Ramos (cell line): ENCODE measurements around the gene AOAH.
"Not testable (repeated sequence)": the region's sequence is repeated elsewhere in the genome, so short reads cannot be mapped to it uniquely, and the experiment has no call there.

Experiments used
- in situ Hi-C: fragments of 300-500 bp; cut with MboI; formaldehyde crosslinking; loops from one replicate; pipeline ENCODE4 v1.14.3; 2022; ENCODE audit warnings: low sequenced_read_pairs; ENCODE audit not compliant: unreplicated experiment

AOAH gene

GRCh38 chr7:36659638-36660341 is 64.5 kb downstream of the AOAH start:
- in situ Hi-C loops, result no loop called here

- in situ Hi-C loops, result no loop called here
These were observed 65.2 kb downstream of the AOAH start for GRCh38 chr7:36659172-36659516.

GRCh38 chr7:36658335-36659171 is 65.7 kb downstream of the AOAH start:
- in situ Hi-C loops, result no loop called here

- in situ Hi-C loops, result no loop called here
These were observed 67.1 kb downstream of the AOAH start for GRCh38 chr7:36657036-36657660.

- in situ Hi-C loops, result no loop called here
These were observed 69.9 kb downstream of the AOAH start for GRCh38 chr7:36654436-36654835.

- in situ Hi-C loops, result no loop called here
These were observed 70.5 kb downstream of the AOAH start for GRCh38 chr7:36653663-36654355.

GRCh38 chr7:36653008-36653662 is 71.2 kb downstream of the AOAH start:
- in situ Hi-C loops, result no loop called here

- in situ Hi-C loops, result no loop called here
These were observed 71.9 kb downstream of the AOAH start for GRCh38 chr7:36652431-36652830.

- in situ Hi-C loops, result no loop called here
These were observed 72.9 kb downstream of the AOAH start for GRCh38 chr7:36651404-36651803.

- in situ Hi-C loops, result no loop called here
These were observed 73.5 kb downstream of the AOAH start for GRCh38 chr7:36650766-36651312.

- in situ Hi-C loops, result no loop called here
These were observed 74.0 kb downstream of the AOAH start for GRCh38 chr7:36650320-36650719.

- in situ Hi-C loops, result not testable (repeated sequence)
These were observed 75.0 kb downstream of the AOAH start for GRCh38 chr7:36649319-36649718.

GRCh38 chr7:36648441-36648840 is 75.9 kb downstream of the AOAH start:
- in situ Hi-C loops, result no loop called here

GRCh38 chr7:36644625-36645422 is 79.5 kb downstream of the AOAH start:
- in situ Hi-C loops, result no loop called here

GRCh38 chr7:36642414-36642813 is 81.9 kb downstream of the AOAH start:
- in situ Hi-C loops, result no loop called here

- in situ Hi-C loops, result no loop called here
These were observed 82.3 kb downstream of the AOAH start for GRCh38 chr7:36642010-36642409.

- in situ Hi-C loops, result no loop called here
These were observed 83.6 kb downstream of the AOAH start for GRCh38 chr7:36640682-36641081.

GRCh38 chr7:36639826-36640225 is 84.5 kb downstream of the AOAH start:
- in situ Hi-C loops, result no loop called here

- in situ Hi-C loops, result no loop called here
These were observed 85.6 kb downstream of the AOAH start for GRCh38 chr7:36638586-36639263.
